ENCODE data around the gene TSEN54.

DNA sequence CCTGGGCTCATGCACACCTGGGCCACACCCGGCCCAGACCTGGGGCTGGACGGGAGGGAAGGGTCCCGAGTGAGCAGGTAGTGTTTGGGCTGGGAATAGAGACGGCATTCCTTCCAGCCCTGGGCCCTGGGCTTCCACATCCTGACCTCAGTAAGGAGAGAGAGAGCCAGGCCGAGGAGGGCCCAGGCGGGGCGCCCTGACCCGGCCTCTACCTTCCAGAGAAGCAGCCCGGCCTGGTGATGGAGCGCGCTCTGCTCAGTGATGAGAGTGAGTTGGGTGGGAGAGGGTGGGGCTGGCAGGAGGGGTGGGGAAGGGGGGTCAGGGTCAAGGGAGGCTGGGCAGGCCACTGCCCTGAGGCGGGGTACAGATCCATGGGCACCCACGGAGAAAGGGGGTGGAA lies 57.7 kb downstream of the TSEN54 start:
- TF ChIP-seq, protein P1, sequence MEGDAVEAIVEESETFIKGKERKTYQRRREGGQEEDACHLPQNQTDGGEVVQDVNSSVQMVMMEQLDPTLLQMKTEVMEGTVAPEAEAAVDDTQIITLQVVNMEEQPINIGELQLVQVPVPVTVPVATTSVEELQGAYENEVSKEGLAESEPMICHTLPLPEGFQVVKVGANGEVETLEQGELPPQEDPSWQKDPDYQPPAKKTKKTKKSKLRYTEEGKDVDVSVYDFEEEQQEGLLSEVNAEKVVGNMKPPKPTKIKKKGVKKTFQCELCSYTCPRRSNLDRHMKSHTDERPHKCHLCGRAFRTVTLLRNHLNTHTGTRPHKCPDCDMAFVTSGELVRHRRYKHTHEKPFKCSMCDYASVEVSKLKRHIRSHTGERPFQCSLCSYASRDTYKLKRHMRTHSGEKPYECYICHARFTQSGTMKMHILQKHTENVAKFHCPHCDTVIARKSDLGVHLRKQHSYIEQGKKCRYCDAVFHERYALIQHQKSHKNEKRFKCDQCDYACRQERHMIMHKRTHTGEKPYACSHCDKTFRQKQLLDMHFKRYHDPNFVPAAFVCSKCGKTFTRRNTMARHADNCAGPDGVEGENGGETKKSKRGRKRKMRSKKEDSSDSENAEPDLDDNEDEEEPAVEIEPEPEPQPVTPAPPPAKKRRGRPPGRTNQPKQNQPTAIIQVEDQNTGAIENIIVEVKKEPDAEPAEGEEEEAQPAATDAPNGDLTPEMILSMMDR (conservative IDR thresholded peaks at IDR 0.05; ENCODE audit: low read depth, low read length): no peak
- no peak for TF ChIP-seq EZH2 (IDR thresholded peaks at IDR 0.05; ENCODE audit: borderline replicate concordance, low read depth, low read length, poor library complexity, severe bottlenecking)

Data from A673 (cell line).